Stimulated activated CD4-positive, alpha-beta T cell treated with anti-CD3 and anti-CD28 coated beads, Interleukin-15, amount 100 ng/mL, for 48 hours (primary cell): ENCODE data around the gene STAT4.

Experiments
- DNase-seq, 2 donors: peaks; one replicate each; pipeline ENCODE4 v3.0.0-alpha.2; 2020; ENCODE audit warnings: low read depth in 2 of 2

STAT4 gene, protein sequence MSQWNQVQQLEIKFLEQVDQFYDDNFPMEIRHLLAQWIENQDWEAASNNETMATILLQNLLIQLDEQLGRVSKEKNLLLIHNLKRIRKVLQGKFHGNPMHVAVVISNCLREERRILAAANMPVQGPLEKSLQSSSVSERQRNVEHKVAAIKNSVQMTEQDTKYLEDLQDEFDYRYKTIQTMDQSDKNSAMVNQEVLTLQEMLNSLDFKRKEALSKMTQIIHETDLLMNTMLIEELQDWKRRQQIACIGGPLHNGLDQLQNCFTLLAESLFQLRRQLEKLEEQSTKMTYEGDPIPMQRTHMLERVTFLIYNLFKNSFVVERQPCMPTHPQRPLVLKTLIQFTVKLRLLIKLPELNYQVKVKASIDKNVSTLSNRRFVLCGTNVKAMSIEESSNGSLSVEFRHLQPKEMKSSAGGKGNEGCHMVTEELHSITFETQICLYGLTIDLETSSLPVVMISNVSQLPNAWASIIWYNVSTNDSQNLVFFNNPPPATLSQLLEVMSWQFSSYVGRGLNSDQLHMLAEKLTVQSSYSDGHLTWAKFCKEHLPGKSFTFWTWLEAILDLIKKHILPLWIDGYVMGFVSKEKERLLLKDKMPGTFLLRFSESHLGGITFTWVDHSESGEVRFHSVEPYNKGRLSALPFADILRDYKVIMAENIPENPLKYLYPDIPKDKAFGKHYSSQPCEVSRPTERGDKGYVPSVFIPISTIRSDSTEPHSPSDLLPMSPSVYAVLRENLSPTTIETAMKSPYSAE

DNA sequence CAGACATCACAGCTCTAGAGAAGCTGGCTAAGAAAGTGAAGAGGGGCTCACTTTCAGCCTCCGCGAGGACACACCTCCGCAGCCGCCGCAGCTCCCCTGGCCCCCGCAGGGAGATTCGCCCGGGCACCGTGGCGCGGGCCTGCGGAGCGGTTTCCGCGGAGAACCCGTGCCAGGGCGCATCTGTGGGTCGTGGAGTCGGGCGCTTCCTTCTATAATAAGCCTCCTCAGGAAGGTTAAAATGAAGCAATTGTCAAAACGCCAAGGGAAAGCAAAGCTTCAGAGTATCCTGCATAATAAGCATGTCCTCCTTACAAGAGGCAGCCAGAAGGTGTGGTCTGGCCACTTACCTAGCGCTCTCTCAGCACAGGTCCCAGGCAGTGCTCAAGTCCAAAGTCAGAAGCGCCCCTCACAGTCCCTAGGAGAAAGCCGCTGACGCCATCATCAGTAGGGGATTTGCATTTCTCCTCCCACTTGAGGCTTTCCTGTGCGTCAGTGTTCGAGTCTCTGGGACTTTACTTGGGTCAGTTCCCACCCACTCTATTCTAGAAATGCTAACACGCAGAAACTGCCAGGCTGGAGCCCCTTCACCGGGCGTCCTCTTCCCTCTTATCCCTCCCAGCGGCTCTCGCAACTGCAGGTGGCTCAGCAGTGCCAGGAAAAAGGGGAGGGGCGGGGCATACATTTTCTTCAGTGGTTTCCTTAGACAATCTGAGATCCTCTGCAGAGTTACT is at the start of gene STAT4:
Gene STAT4 (minus strand): TSS at position 395 of the 731 bp plus-strand sequence. CDS start 2,791 bp downstream, outside the sequence.
- peak; percentile 75 to 83 for DNase-seq

DNA sequence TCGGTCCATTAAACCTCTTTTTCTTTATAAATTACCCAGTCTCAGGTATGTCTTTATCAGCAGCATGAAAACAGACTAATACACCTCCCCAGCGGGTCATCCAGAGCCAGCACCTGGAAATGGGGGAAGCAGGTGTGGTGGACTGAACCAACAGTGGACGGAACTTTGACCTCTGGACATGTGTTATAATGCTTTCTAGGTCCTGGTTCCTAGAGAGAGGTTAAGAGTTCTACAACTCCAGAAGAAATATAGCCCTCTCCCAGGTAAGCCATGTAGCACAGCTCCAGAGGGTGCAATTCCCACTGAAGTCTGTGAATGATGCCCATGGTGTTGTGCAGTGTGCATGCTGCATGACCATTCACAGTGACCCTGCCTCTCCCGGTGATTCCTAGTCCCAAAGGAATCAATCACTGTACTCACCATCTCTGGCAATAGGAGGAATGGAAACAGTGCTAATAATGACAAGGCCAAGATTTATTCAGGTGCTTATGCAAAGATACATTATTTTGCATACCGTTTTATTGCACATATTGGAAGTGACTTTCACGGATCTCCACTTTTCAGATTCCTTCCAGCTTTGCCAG is 49.2 kb upstream of the STAT4 start:
- DNase-seq = no peak

DNA sequence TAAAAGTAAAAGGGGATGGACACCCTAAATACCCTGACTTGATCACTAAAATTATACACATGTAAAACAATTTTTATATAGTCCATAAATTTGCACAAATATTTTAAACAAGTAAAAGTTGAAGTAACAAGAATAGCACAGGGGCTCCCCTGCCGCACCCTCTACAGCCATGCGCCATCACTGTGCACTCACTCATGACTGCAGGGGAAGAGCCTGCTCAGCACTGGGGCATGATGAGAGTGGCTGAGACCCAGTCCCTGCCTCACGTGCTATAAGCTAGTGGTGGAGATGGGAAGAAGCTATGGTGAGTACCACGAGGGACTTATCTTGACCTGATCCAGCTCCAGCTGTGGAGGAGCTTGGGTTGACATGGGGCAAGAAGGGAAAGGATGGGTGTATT is 47.5 kb upstream of the STAT4 start:
- no peak for DNase-seq

- no peak for DNase-seq
These were observed 46.3 kb upstream of the STAT4 start for GRCh38 chr2:191197096-191197495.

- DNase-seq = no peak
These were observed 44.2 kb upstream of the STAT4 start for GRCh38 chr2:191195021-191195420.

DNA sequence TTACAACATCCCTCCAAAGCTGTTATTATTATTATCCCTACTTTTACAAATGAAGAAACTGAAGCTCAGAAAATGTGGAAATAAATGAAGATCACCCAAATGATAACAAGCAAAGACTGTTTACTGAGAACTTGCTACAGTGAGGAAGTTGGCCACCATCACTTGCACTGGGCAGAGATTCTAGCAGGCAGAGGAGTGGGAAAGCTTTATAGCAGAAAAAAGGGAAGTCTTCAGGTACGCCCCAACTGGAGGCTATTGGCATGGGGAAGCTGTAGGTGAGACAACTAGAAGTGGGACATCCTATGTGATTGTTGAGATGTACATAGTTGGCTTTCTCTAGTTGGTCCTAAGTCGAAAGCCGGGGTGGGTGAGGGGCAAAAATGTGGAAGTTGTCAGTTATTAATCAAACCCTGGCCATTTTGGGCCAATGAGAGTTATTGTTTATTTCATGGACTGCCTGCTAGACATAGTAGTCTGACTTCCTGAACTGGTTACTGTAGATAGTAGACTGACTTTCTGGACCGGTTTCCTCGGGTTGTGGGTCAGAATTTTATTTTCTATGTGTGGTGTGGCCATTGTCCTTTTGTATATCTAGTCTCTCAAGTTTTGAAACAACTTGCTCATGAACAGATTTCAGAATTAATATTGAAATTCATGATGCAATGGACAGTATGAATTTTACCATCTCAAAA is 40.2 kb upstream of the STAT4 start:
- DNase-seq = no peak

- DNase-seq = no peak
These were observed 39.6 kb upstream of the STAT4 start for GRCh38 chr2:191190435-191190834.

- DNase-seq = no peak
These were observed 38.4 kb upstream of the STAT4 start for GRCh38 chr2:191189112-191189635.

GRCh38 chr2:191188550-191189093 is 37.8 kb upstream of the STAT4 start:
- no peak for DNase-seq

DNA sequence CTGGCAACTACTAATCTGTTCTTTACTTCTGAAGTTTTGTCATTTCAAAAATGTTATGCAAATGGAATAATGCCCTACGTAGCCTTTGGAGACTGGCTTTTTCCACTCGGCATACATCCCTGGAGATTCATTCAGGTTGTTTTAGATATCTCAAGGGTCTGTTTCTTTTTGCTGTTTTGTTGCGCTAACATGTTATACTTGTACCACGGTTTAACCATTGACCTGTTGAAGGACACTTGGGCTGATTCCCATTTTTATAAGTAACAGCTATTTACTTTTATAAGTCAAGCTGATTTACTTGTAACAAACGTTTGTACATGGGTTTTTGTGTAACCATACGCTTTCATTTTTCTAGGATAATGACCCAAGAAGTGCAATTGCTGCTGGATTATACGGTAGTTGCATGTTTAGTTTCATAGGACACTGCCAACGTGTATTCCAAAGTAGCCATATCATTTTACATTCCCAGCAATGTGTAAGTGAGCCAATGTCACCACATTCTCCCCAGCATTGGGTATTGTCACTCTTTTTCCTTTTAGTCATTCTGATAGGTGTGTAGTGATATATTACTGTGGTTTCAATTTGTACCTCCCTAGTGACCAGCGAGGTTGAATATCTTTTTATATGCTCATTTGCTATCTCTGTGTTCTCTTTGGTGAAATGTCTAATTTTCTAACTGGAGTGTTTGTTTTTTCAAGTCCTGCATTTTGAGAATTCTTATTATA is 36.5 kb upstream of the STAT4 start:
- DNase-seq = no peak

DNA sequence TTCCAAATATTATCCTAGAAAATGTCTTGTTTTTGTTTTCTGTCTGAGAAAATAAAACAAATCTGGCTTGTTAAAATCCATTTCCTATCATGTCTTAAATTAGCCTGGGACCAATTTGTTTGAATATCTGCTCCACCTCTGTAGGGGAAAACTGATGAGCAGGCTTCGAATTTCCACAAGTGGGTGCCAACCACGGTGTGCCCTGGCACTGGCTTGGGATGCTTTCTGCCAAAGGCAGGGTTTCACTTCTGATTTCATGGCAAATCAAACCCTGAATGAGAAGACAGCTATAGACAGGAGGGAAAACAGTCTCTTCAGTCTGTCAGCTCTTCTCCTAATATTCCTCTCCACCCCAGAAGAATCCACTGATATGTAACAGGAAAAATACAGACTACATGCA is 33.7 kb upstream of the STAT4 start:
- no peak for DNase-seq

- no peak for DNase-seq
These were observed 32.7 kb upstream of the STAT4 start for GRCh38 chr2:191183516-191183915.

GRCh38 chr2:191183081-191183480 is 32.3 kb upstream of the STAT4 start:
- no peak for DNase-seq

- DNase-seq = no peak
These were observed 29.9 kb upstream of the STAT4 start for GRCh38 chr2:191180713-191181112.

DNA sequence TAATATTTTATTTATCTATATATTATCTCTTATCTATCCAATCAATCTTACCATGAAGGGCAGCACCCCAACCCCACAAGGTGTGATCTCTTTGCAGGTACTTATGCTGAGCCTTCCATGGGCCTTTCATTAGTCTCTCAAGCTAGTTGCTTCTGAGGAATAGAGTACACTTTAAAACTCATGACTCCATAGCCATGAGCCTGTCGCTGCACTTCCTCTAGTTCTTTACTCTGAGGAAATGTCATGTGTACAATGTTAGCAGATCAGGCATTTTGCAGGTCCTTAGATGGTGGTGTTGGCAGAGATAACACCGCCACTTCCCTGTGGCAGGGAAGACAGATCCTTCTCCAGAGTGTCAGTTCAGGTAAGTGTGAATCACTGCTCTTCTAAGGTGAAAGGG is 29.5 kb upstream of the STAT4 start:
- DNase-seq = no peak

DNA sequence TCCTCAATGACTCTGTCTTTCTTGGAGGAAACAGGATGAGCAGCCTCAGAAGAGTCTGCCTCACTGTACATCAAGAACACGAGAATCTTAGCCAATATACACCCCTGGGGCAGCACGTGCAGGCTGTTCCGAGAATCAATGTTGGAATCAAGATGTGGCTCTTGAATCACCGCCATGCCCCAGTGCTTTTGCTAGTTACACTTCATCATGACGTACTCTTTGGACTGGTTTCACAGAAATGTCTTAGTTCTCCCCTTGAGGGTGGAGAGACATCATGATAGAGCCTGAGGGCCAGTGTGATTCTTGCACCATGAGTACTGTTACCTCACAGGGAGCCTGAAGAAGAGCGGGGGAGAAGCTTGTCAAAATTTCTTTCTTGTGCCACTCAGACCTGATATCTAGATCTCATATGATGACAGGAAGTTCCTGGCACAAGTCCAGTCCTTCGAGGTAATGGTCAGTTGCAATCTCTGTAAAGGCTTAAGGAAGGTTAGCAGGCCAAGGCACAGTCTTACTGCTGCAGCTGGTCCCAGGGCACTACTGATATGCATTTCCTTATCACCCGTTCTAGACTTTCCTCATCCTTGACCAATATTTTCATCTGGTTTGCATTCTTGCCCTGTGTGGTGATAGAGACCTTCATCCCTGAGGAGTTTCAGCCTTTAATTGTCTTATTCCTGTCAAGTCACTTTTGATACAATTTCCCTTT is 28.2 kb upstream of the STAT4 start:
- DNase-seq = no peak

DNA sequence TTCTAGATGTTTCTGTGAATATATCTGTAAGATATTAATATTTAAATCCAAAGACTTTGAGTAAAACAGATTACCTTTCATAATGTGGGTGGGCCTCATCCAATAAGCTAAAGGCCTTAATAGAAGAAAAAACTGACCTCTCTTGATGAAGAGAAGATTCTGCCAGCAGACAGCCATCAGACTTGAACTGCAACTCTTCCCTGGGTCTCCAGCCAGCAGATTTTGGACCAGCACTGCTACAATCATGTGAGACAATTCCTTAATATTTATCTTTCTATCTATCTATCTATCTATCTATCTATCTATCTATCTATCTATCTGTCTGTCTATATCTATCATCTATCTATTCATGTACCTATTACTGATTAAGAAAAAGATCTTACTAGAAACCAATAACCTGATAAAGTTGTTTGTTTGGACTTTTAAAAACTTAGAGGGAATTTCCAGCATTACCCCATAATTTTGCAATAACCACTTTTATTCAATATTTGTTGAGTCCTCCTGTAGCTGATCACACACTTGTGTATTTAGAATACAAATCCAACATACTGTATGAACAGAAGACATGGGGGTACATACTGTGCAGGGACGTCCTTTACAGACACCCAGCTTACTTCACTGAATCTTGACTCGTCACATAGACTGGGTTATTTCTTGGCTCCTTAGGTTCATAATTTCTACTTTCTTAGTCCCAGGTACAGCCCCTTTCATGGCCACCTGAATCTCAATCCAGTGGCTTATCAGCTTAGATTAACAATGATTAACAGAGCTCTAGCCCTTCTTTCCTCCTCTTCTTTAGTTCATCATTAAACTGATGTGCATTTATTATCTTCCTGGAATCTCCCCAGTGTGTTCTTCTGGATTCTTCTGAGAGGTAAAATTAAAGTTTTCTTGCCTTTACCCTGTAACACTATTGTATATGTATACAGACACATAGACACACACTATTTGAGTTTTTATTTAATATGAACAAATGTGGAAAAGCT is 27.2 kb upstream of the STAT4 start:
- no peak for DNase-seq

DNA sequence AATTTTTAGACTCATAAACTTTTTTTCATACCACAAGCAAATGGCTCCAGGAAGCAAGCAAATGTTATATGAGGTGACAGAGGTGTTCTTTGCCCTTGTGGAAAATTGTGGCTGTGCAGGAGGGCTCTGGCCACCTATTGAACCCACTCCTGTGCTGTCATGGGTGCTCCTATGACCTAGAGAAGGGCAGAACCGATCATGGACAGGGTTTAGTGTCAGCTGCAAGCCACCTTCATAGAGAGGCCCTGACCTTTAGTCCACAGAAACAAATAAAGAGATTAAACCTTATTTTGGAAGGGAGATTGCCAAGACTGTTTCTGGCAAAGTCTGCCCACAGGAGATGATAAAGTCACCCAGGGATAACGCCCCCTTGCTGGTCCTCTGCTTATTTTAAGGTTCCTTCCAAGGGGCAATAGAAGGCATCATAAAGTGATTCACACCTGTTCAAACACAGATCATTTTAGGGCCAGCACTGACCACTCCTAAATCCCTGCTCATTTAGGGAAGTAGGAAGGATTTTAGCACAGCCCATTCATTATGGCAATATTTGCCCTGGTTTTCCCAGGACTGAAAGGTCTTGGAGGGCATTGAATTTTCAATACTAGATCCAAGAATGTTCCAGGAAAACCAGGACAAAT is 26.1 kb upstream of the STAT4 start:
- DNase-seq = no peak
